GM19455 (cell line): Measurements from ENCODE around the gene MED10.

Experiments
- ATAC-seq: cut with Tn5 transposase; IDR thresholded peaks from one replicate; pipeline ENCODE4 v1.9.1; 2021; ENCODE audit not compliant: unreplicated experiment

MED10 gene

DNA sequence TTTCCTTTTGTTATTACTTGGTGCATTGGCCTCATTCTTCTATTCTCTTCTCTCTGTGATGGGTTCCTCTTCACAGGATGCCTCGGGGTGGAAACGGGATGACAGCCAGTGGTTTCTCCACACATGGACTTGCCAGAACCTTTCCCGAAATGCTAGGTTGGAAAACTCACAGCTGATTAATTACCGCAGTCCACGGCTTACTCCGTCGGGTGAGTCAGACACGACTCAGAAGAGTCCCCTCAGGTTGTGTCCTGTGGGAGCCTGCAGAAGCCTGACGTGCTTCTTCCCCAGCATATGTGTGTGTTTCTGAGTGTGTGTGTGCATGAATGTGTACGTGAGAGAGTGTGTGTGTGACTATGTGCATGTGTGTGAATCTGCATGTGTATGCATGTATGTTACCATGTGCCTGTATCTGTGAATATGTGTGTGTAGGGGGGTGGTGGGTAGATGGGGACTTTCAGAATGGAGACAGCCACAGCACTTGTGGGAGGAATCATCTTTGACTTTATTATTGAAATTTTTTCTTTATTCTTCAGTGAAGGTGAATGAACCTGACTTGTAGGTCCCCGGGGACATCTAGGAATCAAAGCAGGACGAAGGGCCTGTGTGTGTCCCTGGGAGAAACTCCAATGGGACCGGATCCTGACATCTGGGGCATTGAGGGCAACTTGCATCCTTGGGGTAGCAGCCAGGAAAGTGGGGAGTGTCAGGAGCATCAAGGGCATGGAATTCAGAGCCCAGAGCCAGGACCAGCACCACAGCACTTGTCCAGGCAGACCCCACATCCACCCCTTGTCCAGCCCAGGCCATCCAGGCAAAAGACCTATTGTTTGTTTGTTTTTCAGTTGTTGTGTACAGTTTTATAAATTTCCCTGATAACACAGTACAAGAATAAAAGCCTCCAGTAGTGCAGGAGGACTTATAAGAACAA, 21.9 kb upstream of the MED10 start:
- ATAC-seq: no peak

DNA sequence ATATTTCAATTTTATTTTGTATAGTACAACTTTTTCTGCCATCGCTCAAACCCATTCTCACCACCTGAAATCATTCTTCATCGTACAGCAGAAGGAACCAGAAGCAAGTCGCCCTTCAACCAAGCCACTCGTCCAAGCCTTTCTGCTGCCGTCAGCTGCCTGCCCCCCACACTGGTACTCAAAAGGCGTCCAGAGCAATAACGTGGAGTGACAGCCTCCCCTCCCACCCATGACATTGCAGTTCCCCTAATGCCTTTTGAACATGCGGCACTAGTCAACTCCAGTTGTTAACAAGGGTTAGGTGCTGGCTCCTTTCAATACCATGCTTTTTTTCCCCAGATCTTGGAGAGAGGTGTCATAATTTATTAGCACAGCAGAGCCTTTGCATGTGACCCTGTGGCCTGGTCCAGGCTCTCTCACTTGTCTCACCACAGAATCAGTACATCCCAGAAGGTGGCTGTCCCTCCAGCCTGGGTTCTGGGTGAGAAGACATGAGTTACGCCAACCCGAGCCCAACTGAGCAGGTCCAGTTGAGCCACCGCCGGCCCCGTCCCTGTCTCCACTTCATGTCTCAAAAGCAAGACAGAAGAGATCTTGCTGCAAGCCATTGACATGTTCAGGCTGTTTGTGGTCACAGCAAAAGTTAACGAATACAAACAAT, 20.4 kb upstream of the MED10 start:
- no peak for ATAC-seq

DNA sequence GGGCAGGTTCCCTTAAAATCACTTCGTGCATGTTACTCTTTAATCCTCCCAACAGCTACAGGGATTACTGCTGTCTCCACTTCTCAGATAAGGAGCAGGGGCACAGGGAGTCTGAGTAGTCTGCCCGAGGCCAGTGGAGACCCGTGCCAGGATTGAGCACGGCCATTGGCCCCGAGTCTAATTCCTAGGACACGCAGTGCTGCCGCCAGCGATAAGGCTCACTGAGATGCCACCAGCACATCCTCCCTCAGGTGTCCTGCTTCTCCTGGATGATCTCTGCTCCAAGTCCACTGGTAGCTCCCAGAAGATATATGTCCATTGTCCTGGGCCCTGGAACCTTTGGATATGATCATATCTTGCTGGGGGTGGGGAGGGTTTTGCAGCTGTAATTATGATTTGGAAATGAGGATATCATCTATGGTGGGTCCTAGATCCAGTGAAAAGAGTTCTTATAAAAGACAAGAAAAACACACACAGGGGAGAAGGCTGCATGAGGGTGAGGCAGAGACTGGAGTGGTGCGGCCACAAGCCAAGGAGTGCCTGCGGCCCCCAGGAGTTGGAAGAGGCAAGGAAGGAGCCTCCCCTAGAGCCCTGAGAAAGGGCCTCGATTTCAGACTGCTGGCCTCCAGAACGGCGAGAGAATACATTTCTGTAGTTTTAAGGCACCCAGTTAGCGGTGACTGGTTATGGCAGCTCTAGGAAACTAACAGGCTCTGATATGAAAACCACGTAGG, 19.4 kb upstream of the MED10 start:
- ATAC-seq: no peak

DNA sequence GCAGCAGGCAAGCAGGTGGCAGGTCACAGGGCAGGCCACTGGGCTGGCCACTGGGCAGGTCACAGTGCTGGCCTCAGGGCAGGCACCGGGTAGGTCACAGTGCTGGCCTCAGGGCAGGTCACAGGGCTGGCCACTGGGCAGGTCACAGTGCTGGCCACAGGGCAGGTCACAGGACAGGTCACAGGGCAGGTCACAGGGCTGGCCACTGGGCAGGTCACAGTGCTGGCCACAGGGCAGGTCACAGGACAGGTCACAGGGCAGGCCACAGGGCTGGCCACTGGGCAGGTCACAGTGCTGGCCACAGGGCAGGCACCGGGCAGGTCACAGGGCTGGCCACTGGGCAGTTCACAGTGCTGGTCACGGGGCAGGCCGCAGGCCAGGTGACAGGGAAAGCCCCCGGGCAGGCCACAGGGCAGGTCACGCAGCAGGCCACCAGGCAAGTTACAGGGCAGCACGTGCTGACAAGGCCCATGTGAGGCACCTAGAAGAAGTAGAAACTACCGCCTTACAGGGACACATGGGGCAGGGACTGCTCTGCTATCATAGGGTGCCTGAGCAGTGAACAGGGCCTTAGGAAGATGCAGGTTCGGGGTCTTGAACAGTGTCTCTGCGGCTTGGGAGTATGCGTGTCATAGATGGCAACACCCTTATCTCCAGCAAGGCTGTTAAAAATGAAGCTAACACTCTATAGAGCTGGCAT, 18.6 kb upstream of the MED10 start:
- no peak for ATAC-seq

DNA sequence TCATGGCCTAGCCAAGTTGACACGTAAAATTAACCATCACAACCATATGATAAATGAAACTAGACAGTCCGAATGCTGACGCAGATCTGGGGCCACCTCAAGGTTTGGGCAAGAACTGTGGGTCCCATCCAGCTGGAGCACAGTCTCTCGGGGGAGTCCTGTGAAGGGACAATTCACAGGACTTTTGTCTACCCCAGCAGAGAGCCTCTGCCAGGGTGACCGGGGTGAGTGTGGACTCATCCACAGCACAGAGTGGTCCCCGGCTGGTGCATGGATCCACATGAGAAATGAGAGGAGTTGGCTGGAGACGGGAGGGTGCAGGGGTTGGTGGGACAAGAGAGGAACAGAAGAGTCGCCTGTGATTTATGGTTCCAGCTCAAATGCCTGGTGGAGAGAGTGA, 17.7 kb upstream of the MED10 start:
- ATAC-seq: no peak

DNA sequence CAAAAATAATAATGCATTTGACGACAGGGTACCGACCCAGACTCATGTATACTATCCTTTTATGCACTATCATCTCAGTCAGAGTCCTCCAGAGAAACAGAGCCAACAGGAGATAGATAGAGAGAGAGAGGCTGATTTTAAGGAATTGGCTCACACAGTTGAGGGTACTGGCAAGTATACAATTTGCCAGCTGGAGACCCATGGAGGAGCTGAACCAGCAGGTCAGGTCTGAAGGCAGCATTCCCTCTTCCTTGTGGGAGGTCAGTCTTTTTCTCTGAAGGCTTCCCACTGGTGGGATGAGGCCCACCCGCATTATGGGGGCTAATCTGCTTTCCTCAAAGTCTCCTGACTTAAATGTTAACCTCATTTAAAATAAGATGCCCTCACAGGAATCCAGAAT, 17.3 kb upstream of the MED10 start:
- ATAC-seq: no peak

DNA sequence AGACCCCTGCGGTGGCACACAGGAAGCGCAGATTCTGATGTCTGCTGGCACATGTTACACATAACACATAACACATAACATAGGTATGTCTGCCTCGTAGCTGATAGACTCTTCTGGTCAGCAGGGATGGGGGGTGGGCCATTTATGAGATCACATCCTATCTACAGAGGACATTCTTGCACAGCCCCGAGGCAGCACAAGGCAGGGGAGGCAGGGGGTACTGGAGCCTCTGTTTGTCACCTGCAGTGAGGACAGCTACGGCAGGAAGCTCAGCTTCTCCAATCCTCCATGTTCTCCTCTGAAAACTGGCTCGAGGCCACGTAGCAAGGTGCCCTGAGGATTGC, 16.7 kb upstream of the MED10 start:
- no peak for ATAC-seq

DNA sequence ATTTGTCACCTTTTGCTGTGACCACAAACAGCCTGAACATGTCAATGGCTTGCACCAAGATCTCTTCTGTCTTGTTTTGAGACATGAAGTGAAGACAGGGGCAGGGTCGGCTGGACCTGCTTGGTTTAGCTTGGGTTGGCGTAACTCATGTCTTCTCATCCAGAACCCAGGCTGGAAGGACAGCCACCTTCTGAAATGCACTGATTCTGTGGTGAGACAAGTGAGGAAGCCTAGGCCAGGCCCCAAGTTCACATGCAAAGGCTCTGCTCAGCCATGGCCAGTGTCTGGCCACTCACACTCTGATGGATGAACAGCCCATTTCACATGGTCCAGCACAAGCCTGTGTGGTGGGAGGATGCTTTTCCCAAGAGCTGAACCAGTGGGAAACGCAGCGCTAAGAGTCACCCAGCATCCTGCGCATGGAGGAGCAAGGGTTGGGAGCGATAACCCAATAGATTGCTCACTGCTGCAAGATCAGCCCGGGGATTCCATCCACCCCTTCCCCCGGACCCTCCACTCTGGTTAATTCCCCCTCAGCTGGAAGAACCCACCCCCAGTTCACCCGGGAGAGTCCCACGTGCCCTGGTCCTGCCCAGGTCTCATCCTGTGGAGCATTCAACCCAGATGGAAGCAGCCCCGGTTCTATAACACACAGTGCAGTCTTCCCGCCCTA, 16.2 kb upstream of the MED10 start:
- no peak for ATAC-seq

DNA sequence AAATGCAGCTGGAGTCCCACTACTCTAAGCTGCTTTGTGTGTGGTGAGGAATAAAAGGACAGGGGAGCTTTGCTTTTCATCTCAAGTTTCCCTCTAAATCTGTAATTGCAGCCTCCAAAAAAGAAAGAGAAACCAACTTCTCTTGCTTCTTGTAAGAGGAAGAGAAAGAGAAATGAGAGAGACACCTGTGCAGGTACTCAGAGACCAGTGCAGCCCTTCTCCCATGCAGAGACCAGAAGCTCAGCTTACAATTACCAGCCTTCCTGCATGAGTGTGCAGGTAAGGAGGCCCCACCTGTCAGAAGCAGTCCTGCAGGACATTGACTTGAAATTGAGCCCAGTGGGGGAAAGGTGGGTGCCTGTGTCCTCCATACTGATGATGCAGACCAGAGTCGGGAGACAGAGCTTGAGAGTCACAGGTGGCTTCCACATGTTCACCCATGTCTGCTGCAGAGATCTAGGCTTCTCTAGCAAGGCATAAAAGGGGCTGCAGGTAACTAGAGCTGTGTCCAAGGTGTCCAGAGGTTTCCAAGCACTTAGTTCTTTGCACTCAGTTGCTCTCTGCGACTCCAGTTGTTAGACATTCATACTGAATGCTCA, 15.3 kb upstream of the MED10 start:
- no peak for ATAC-seq

DNA sequence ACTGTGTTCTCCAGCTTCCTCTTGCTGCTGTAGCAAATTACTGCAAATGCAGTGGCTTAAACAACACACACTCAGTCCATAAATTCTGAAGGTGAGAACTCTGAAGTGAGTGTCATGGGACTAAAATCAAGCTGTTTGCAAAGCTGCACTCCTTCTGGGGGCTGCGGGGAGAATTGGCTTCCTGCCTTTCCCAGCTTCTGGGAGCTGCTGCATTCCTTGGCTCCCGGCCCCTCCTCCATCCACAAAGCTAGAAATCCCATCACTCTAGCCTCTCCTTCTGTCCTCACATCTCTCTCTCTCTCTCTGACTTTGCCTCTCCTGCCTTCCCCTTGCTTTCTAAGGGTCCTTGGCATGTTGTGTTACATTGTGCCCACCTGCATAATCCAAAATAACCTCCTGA, 14.2 kb upstream of the MED10 start:
- no peak for ATAC-seq

DNA sequence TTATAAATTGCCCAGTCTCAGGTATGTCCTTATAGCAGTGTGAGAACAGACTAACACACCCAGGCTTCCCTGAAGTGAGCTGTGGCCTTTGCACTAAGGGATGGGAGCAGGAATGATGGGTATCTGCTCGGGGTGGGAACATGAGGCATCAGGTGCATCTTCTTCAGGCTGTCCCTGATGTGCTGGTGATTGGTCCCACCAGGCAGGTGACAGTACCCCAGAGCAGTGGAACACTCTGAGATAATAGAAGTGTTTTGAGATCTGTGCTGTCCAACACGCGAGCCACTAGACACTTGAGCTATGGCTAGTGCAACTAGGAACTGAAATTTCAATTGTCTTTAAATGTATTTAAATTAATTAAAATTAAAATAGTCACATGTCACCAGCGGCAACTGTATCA, 12.8 kb upstream of the MED10 start:
- no peak for ATAC-seq

DNA sequence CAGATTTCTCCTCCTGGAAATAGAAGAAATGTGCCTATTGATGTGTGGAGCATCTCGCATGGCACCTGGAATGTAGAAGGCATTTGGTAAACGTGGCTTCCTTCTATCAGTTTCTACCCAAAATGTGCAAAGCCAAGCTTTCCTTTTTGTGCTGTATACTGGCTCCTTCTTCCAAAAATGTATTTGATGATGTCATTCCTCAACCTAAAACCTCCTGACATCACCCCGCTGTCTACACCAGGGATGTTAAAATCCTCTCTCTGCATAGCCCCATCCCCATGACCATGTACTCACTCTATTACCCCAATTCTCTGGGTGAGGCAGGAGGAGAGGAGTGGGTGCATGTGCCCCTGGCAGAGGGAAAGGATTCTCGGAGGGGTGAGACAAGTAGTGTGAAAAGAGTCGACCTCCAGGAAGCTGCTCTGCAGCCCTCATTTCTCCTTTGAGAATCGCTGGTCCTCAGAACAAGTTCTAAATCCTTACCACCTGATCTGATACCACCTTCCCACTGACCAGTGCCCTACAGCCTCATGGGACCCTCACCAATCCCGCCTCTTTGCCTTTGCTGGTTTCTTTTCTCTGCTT, 11.7 kb upstream of the MED10 start:
- no peak for ATAC-seq

DNA sequence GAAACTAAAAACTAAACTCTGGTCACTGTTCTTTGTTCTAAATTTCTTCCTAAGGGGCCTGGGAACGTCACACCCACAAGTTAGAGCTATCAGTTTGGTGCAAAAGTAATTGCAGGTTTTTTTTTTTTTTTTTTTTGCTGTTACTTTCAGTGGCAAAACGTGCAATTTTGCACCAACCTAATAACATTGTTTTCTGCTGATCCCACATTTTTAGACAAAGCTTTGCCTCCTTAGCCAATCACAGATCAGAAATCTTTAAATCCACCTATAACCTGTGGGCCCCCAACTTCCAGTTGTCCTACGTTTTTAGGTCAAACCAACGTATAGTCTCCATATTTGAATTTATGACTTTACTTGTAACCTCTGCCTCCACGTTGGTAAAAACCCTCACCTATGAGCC, 11.1 kb upstream of the MED10 start:
- no peak for ATAC-seq

DNA sequence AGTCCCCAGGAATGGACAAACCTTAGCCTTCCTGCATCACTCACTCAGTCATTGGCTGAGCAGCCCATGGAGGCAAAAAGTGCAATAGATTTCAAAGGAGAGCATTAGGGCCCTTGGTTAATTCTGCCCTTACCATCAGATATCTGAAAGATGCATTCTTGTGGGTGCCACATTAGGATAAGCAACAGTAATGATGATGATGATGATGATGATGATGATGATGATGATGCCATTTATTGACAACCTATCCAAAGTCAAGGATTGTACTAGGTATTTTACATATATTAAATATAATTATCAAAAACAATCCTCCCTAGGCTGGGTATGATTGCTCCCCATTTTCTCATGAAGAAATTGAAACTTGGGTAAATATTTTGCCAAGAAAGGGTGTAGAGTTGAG, 9.6 kb upstream of the MED10 start:
- ATAC-seq: no peak

DNA sequence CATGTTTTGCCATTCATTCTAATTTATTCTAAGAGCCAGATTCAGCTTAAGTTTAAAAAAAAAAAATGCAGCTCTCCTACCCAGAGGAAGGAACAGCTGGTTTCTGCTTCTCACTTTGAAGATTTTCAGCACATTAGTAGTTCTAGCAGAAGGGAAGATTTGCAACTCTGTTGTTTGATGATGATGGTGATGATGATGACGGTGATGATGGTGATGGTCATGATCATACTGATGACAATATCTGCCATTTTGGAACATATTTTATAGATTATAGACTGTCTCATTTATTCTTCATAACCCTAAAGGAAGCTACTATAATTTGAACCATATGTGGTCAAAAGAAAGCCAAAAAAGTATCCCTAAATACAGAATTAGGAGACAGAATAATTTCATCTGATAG, 7.9 kb upstream of the MED10 start:
- no peak for ATAC-seq

DNA sequence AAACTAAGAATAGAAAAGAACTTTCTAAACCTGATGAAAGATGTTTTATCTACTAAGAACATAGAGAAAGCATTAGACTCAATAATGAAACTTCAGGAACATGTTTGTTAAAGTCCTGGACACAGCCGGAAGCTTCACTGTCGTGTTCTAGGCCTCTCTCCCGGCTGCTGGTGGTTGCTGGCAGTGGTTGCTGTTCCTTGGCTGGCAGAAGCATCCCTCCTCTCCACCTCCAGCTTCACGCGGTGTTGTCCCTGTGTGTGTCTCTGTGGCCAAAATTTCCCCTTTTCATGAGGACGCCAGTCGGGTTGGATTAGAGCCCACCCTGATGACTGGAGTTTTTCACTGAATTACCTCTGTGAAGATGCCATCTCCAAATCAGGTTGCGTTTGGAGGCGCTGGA, 6.5 kb upstream of the MED10 start:
- no peak for ATAC-seq

DNA sequence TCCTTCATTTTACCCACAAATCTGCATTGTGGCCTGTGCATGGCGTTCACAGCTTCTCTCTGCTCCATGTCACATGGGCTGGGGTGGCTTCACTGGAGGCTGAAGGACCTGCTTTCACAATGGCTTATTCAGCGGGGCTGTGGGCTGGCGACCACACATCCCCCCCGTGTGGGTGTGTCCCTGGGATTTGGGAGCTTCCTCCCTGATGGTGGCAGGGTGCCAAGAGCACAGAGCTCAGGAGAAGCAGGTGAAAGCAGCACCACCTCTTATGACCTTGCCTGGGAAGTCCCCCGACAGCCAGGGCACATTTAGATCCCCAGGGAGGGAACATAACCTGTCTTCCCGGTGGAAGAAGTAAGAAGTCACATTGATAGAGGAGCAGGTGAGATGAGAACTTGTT, 5.0 kb upstream of the MED10 start:
- no peak for ATAC-seq

DNA sequence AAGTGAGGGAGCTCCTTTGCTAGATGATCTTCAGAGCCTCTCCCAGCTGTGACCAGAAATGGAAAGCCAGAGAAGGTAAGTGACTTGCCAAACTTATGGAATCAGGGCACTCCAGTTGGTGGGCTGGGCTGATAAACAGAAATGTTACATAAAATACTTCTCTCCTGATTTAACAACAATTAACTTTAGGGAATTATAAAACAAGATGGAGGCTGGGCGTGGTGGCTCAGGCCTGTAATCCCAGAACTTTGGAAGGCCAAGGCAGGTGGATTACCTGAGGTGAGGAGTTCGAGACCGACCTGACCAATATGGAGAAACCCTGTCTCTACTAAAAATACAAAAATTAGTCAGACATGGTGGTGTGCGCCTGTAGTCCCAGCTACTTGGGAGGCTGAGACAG, 899 bp upstream of the MED10 start:
- no peak for ATAC-seq

DNA sequence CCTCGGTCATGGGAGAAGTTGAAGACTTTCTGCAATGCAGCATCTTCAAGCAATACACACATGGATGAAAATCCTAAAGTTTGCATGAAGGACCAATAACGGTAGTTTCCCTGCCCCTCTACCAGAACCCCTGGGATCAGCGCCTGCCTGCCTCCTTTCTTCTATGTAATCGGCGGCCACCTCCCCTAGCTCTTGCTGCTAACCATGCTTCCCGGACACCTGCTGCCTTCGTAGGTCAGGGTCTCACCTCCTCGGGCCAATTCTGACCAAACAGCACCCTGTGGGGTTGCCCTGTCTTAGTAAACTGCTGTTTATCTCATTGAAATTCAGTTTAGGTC, 388 bp upstream of the MED10 start:
- ATAC-seq: peak; percentile 39

DNA sequence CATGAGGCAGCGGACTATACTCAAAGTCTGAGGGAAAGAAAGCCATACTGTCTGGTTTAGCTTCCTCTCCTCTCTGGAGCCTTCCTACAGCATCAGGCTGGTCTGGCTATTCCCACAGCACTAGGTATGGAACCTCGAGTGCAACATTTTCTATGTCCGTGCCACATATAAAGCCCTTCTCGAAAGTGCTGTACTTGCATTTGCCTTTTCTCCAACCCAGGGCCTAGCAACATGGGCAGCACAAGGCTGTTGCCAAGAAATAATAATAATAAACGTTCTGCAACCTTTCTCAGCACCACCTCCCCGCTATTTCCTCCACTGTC, 804 bp downstream of the MED10 start:
- no peak for ATAC-seq
